Measurements from ENCODE around the gene AHRR.

GRCh38 chr5:351084-351920, 29.8 kb downstream of the AHRR start:
- TF ChIP-seq CTCF (conservative IDR thresholded peaks at IDR 0.05; ENCODE audit: low read depth, low read length) (no peak), POLR2A (IDR thresholded peaks at IDR 0.05; ENCODE audit: low read depth, low read length) (no peak), MXI1 (IDR thresholded peaks at IDR 0.05; ENCODE audit: borderline replicate concordance, low read depth, low read length) (no peak)
